ENCODE measurements around the gene ZNF662.

The ZNF662 gene

DNA sequence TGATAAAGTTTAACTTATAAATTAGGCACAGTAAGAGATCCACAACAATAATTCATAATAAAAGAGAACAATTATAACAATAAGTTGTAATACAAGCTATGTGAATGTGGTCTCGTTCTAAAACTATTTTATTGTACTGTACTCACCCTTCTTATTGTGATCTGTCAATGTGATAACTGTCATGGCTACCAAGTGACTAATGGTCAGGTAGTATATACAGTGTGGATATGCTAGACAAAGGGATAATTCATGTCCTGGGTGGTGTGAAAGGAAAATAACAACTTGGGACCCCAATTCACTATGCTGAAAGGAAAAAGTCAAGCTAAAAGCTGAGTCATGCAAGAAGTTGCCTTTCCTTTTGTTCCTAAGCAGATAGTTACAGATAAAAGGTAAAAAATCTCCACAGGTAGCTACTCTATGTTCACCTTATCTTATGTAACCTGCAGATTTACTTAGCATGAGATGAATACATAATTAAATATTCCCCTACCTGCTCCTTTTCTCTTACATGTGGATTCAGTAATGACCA is 19.6 kb upstream of the ZNF662 start:
- no peak for DNase-seq (ENCODE audit: low read depth in 1 of 2, low spot score in 1 of 2)

DNA sequence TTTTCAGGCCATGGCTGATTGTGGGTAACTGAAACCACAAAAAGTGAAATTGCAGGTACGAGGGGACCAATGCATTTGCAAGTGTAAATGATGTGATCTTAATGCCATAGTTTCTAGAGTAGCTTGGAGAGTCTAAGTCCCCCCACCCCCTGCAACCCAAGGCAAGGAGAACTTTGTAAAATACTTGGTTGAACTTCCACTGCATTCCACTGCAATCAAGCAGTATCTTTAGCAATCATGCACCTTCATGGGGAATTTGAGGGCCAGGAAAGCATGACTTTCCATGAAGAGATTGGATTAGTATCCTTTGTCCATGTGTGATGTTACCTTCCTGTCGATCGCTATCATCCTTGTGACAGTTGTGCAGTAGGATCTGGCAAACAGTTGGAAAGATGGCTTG is 18.9 kb upstream of the ZNF662 start:
- DNase-seq (ENCODE audit: low read depth in 1 of 2, low spot score in 1 of 2) = no peak

GRCh38 chr3:42891042-42891441 is 14.9 kb upstream of the ZNF662 start:
- no peak for DNase-seq (ENCODE audit: low read depth in 1 of 2, low spot score in 1 of 2)

GRCh38 chr3:42892169-42892568 is 13.8 kb upstream of the ZNF662 start:
- DNase-seq (ENCODE audit: low read depth in 1 of 2, low spot score in 1 of 2) = no peak

- no peak for DNase-seq (ENCODE audit: low read depth in 1 of 2, low spot score in 1 of 2)
Observed at GRCh38 chr3:42892807-42893206, 13.1 kb upstream of the ZNF662 start.

- DNase-seq (ENCODE audit: low read depth in 1 of 2, low spot score in 1 of 2) = no peak
Observed at GRCh38 chr3:42894698-42895579, 11.0 kb upstream of the ZNF662 start.

GRCh38 chr3:42895580-42895868 is 10.4 kb upstream of the ZNF662 start:
- no peak for DNase-seq (ENCODE audit: low read depth in 1 of 2, low spot score in 1 of 2)

- no peak for DNase-seq (ENCODE audit: low read depth in 1 of 2, low spot score in 1 of 2)
Observed at GRCh38 chr3:42898896-42899675, 6.9 kb upstream of the ZNF662 start.

DNA sequence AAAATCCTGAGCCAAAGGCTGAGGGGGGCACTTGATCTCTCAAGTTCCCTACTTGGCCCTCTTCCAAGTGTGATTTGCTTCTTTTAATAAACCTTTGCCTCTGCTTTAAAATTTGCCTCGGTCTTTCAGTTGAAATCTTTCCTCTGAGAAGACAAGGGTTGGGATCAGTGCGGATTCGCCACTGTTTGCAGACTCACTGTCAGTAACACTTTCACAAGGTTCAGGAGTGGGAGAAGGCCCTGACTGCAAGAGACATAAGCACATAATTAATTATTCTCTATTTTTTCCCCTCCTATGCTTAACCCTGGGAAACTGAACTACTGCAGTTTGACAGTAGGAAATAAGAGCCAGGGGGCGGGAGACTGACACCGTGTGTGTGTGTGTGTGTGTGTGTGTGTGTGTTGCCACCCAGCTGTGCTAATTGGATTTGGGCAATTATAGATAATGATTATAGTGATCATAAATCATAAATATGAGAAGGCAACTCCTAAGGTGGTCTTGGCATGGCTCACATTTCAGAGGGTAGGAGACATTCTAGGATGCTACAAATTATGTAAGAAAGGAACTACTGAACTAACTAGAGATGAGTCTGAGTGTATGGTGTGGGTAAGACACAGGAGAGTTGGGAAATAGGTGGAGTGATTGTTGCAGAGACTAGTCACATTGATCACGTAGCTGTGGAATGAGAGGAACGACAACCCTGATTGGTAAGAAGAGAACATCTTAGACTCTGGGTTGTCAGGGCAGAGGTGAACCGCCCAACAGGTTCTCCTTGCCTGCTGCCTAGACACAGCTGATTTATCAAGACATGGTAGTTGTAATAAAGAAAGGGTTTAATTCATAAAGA is 5.5 kb upstream of the ZNF662 start:
- DNase-seq (ENCODE audit: low read depth in 1 of 2, low spot score in 1 of 2) = no peak

DNA sequence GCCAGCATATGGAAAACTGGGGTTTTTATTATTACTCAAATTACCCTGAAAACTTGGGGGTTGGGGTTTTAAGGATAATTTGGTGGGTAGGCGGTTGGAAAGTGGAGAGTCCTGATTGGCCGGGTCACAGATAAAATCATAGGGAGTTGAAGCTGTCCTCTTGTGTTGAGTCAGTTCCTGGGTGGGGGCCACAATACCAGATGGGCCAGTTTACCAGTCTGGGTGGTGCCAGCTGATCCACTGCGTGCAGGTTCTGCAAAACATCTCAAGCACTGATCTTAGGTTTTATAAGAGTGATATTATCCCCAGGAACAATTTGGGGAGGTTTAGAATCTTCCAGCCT is 4.9 kb upstream of the ZNF662 start:
- no peak for DNase-seq (ENCODE audit: low read depth in 1 of 2, low spot score in 1 of 2)

- DNase-seq (ENCODE audit: low read depth in 1 of 2, low spot score in 1 of 2) = no peak
Observed at GRCh38 chr3:42902257-42902656, 3.7 kb upstream of the ZNF662 start.

- no peak for DNase-seq (ENCODE audit: low read depth in 1 of 2, low spot score in 1 of 2)
Observed at GRCh38 chr3:42904076-42904475, 1.9 kb upstream of the ZNF662 start.

- DNase-seq (ENCODE audit: low read depth in 1 of 2, low spot score in 1 of 2) = no peak
Observed at GRCh38 chr3:42905740-42906069, 237 bp upstream of the ZNF662 start.

DNA sequence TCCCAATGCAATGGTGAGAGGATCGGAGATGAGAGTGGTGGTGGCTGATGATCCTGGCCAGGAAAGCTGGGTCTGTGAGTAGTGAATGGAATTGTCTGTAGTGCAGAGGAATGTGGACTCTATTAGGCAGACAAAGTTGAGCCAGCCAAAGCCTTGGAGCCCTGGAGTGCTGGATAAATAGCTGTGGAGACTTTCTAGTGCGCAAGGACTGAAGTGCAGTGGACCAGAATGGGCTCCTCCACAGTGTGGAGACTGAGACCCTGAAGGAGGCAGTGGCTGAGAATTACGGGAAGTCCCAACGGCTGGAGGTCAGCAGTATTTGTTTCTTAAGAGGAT is 874 bp downstream of the ZNF662 start:
- no peak for DNase-seq (ENCODE audit: low read depth in 1 of 2, low spot score in 1 of 2)

GRCh38 chr3:42908675-42909074 is 2.7 kb downstream of the ZNF662 start:
- DNase-seq (ENCODE audit: low read depth in 1 of 2, low spot score in 1 of 2) = no peak

DNA sequence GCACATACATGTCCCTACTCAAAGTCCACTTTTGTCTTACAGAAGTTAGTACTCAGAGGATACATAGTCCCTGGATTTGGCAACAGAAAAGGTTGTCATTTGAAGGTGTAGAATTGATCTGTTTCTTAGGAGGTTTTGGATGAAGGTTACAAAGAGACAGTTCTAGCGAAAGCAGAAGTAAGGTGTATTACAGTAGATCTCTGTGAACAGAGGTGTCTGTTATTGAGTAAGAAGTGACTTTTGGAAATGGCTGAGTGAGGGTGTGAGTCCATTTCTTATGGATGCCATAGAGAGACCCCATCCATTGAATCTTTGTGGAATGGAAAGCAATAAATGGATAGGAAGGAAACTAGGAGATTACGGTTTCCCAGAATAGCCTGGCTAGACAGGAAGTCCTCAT is 5.6 kb downstream of the ZNF662 start:
- no peak for DNase-seq (ENCODE audit: low read depth in 1 of 2, low spot score in 1 of 2)

- DNase-seq (ENCODE audit: low read depth in 1 of 2, low spot score in 1 of 2) = no peak
Observed at GRCh38 chr3:42914771-42915515, 9.0 kb downstream of the ZNF662 start.

DNA sequence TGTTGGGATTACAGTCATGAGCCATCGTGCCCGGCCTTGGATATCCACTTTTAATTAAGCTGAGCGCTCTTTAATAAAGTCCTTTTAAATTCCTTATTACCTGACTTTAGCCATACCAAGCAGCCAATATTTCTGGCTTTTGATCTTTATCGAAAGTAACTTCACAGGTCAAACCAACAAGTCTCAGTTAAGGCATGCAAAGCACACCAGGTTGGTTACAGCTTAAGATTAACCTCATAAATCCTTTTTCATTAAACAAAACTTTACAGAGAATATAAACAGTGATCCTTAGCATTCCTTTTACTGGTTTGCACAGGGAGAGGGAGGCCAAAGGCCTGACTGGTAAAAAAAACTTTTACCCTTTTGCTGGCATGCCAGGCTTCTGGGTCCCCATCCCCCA is 17.7 kb downstream of the ZNF662 start:
- no peak for DNase-seq (ENCODE audit: low read depth in 1 of 2, low spot score in 1 of 2)

DNA sequence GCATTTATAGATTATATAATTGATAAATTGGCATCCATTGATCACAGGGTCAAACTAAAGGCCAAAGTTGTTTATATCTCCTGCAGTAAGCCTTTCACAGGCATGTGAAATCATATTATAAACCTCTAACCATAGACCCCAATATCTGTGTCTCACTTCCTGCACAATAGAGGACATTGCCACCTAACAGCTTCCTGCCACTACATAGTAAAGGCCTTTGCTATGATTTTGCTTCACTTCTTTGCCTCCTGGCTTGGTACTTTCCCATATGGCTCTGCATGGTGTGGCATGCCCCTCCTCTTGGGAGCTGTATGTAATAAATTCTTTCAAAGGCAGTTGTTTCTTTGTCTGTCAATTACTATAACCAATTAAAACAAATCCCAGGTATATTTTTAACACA is 20.4 kb downstream of the ZNF662 start:
- no peak for DNase-seq (ENCODE audit: low read depth in 1 of 2, low spot score in 1 of 2)

DNA sequence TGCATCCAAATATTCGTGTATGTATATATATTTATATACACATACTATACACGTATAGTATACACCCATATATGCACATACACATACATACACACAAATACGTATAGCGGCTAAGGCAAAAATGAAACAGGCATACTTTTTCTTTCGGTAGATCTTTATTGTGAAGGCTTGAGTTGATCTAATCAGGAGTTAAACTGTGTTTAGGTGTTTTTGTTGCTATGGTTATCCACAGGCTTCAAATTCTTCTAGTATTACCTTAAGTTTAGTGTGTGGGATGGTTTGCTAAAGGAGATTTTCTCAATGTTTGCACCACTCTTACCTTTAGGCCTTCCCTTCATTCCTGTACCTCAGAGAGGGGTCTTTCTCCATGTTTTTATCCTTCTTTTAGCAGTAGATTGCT is 28.2 kb downstream of the ZNF662 start:
- DNase-seq (ENCODE audit: low read depth in 1 of 2, low spot score in 1 of 2) = no peak

DNA sequence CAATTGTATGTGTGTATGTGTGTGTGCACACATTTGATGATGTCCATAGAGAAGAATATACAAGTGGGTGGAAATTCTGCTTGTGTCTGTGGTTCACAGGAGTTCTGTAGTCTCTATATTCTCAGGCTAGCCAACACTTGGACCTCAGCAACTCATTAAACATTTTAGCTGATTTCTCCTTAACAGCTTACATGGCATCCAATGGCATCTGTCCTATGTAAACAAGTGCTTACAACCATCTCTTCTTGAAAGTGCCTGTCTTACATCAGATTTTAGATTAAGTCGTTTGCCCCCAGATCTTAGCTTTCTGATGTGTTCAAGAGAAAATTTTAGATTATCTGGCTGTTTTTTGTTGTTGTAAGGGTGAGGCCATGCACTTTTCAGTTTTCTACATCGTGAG is 29.0 kb downstream of the ZNF662 start:
- no peak for DNase-seq (ENCODE audit: low read depth in 1 of 2, low spot score in 1 of 2)
